Effector memory CD4-positive, alpha-beta T cell (primary cell): Measurements from ENCODE around the gene ZNF892.

Experiments used
- DNase-seq, 3 donors: peaks; one replicate each; pipeline ENCODE4 v3.0.0-alpha.2; 2020
- H3K27ac ChIP-seq: 2 replicates; pipeline ENCODE4 v1.7.0; 2013; ENCODE audit warnings: mild to moderate bottlenecking, low read length, moderate library complexity; ENCODE audit not compliant: insufficient read depth, poor library complexity, severe bottlenecking
- H3K27me3 ChIP-seq: replicated peaks from 2 replicates; pipeline ENCODE4 v1.7.0; 2013; ENCODE audit warnings: mild to moderate bottlenecking, low read length; ENCODE audit not compliant: insufficient read depth, control insufficient read depth, poor library complexity, severe bottlenecking
- H3K36me3 ChIP-seq: 2 replicates; pipeline ENCODE4 v1.7.0; 2013; ENCODE audit warnings: mild to moderate bottlenecking, low read length, moderate library complexity; ENCODE audit not compliant: control insufficient read depth, insufficient read depth
- H3K4me1 ChIP-seq: 2 replicates; pipeline ENCODE4 v1.7.0; 2013; ENCODE audit warnings: low read length, mild to moderate bottlenecking; ENCODE audit not compliant: control insufficient read depth, insufficient read depth, poor library complexity, severe bottlenecking
- H3K4me3 ChIP-seq: 2 replicates; pipeline ENCODE4 v1.7.0; 2013; ENCODE audit warnings: low read length, low read depth, mild to moderate bottlenecking; ENCODE audit not compliant: insufficient read depth, poor library complexity, severe bottlenecking
- H3K9me3 ChIP-seq: 2 replicates; pipeline ENCODE4 v1.7.0; 2013; ENCODE audit warnings: mild to moderate bottlenecking, low read length, moderate library complexity; ENCODE audit not compliant: control insufficient read depth

The ZNF892 gene

DNA sequence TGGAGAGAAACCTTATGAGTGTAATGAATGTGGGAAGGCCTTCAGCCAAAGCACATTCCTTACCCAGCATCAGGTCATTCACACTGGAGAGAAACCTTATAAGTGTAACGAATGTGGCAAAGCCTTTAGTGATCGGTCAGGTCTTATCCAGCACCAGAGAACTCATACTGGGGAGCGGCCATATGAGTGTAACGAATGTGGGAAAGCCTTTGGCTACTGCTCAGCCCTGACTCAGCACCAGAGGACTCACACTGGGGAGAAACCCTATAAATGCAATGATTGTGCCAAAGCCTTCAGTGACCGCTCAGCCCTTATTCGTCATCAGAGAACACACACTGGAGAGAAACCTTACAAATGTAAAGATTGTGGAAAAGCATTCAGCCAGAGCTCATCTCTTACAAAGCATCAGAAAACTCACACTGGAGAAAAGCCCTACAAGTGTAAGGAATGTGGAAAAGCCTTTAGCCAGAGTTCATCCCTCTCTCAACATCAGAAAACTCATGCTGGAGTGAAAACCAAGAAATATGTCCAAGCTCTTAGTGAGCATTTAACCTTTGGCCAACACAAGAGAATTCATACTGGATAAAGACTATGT lies 7.8 kb downstream of the ZNF892 start:
- Histone ChIP-seq H3K27me3 (no peaks in the 10 kb centered on the region), H3K4me3 (no peak overlapping the region), H3K9me3 (peaks cover 57% of the 10 kb centered on the region), H3K27ac (no peak overlapping the region), H3K4me1 (no peaks in the 10 kb centered on the region), H3K36me3 (peaks cover 44% of the 10 kb centered on the region)
- no peak for DNase-seq

DNA sequence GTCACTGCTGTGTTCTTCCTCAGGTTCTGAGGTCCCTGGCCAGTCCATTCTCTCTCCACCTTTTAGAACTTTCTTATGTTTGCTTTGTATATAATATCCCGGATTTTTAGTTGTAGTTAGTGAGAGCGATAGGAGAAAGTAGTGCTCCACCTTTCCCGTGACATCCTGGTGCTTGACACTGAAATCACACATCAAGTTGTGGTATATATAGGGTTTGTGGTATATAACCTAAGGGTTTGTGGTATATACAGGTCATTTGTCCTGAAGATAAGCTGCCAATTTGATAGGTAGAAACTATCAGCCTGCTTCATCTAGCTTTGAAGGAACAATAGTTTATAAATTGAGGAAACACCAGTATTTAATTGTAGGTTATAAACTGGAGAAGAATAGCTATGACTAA lies 13.1 kb downstream of the ZNF892 start:
- peaks cover 50% of the 10 kb centered on the region for H3K9me3 ChIP-seq
- no peak for DNase-seq
- H3K27ac ChIP-seq = no peak overlapping the region
- H3K4me3 ChIP-seq = no peak overlapping the region
- no peaks in the 10 kb centered on the region for H3K4me1 ChIP-seq
- no peaks in the 10 kb centered on the region for H3K27me3 ChIP-seq
- H3K36me3 ChIP-seq = no peaks in the 10 kb centered on the region

DNA sequence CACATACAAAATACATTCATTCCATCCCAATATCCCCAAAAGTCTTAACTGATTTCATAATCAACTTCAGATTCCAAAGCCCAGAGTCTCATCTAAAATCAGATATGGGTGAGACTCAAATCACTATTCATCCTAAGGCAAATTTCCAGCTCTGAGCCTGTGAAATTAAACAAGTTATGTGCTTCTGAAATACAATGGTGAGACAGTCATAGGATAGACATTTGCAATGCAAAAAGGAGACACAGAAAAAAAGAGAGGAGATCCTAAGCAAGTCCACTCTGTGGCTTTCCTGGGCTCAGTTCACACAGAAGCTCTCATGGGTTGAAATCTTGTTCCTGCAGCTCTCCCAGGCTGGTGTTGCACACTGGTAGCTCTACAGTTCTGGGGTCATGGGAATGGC lies 18.3 kb downstream of the ZNF892 start:
- Histone ChIP-seq H3K36me3 (no peaks in the 10 kb centered on the region), H3K27ac (no peak overlapping the region), H3K9me3 (peaks cover 27% of the 10 kb centered on the region), H3K4me1 (no peaks in the 10 kb centered on the region), H3K4me3 (no peak overlapping the region), H3K27me3 (no peaks in the 10 kb centered on the region)
- DNase-seq = no peak

DNA sequence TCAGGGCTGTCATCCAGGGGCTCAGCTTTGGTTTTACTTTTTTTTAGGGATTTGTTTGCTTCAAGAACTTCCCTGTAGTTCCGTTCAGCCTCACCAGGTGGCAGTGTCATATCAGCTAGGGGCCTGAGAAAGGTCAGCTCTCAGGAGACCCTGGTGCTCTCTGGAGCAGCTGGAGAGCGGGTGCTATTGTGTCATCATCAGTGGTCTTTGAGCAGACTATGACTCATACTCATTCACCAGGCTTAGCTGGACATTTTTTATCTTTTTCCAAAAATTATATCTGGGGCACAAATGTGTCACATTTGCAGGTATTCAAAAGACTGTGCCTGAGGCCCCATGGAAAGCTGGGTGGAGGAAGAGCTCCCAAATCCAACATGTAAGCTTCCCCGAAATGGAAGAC lies 24.4 kb downstream of the ZNF892 start:
- H3K36me3 ChIP-seq = no peaks in the 10 kb centered on the region
- no peak overlapping the region for H3K4me3 ChIP-seq
- DNase-seq = no peak
- no peaks in the 10 kb centered on the region for H3K27me3 ChIP-seq
- no peaks in the 10 kb centered on the region for H3K4me1 ChIP-seq
- peaks cover 15% of the 10 kb centered on the region for H3K9me3 ChIP-seq
- H3K27ac ChIP-seq = no peak overlapping the region

DNA sequence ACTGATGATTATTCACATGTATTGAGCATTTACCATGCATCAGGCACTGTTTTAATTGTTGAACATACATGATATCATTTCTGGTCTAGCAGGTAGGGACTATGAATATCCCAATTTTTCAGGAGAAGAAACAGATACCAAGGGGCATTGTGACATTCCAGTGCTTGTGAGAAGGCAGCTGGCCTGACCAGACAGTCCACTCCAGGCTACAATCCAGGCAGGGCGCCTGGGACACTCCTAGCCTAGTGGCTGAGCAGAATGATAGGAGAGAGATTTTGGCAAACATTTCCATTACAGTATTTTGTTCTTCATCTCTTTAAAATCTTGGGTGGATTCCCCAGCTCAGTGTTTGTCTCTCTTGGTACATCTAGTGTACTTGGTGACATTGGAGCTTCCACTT lies 24.9 kb downstream of the ZNF892 start:
- Histone ChIP-seq H3K27me3 (no peaks in the 10 kb centered on the region), H3K9me3 (peaks cover 15% of the 10 kb centered on the region), H3K4me3 (no peak overlapping the region), H3K27ac (no peak overlapping the region), H3K4me1 (no peaks in the 10 kb centered on the region), H3K36me3 (no peaks in the 10 kb centered on the region)
- no peak for DNase-seq

DNA sequence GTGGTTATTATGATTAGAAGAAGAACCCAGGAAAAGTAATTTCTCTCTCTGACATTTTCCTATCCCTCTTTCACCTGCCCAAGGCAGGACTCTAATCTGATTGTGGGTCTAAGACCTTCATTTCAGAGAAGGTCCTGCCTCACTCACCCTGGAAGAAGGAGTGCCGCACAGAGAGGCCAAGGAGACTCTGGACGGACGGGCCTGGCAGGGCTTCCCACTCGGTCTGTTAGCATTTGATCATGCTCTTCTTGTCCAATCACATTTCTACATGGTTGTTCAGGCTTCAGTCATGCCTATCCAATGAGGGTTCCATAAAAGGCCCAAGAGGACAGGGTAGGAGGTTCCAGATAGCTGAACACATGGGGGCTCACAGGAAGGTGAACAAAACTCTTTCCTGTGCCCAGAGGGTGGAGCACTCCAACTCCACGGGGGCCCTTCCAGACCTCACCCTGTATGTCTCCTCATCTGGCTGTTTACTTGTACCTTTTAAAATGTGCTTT lies 27.0 kb downstream of the ZNF892 start:
- Histone ChIP-seq H3K4me1 (no peaks in the 10 kb centered on the region), H3K9me3 (peaks cover 10% of the 10 kb centered on the region), H3K27me3 (no peaks in the 10 kb centered on the region), H3K4me3 (no peak overlapping the region), H3K27ac (no peak overlapping the region), H3K36me3 (no peaks in the 10 kb centered on the region)
- DNase-seq = no peak

DNA sequence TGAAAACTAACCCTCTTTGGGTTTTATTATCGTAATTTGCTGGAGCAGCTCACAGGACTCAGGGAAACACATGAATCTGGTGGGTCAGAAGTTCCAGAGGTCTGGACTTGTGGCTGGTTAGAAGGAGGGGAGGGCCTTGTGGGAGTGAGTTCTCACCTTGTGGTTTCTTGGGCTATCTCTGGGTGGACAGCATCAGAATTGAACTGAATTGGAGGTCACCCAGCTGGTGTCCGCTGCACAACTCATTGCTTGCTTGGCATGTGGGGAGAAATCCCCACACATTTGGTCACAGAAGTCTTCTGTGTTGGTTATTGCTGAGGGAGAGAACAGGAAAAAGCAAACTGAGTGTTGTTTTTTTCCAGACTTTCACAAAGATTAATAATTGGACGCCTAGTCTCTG lies 27.5 kb downstream of the ZNF892 start:
- no peaks in the 10 kb centered on the region for H3K27me3 ChIP-seq
- DNase-seq = no peak
- H3K36me3 ChIP-seq = no peaks in the 10 kb centered on the region
- no peak overlapping the region for H3K4me3 ChIP-seq
- H3K4me1 ChIP-seq = no peaks in the 10 kb centered on the region
- H3K9me3 ChIP-seq = peaks cover 10% of the 10 kb centered on the region
- H3K27ac ChIP-seq = no peak overlapping the region

DNA sequence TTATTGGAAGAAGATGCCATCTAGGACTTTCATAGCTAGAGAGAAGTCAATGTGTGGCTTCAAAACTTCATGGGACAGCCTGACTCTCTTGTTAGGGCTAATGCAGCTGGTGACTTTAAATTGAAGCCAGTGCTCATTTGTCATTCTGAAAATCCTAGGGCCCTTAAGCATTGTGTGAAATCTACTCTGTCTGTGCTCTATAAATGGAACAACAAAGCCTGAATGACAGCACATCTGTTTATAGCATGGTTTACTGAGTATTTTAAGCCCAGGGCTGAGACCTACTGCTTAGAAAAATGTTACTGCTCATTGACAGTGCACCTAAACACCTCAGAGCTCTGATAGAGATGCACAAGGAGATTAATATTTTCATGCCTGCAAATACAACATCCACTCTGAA lies 30.8 kb downstream of the ZNF892 start:
- no peak for DNase-seq
- Histone ChIP-seq H3K4me1 (no peaks in the 10 kb centered on the region), H3K27ac (no peak overlapping the region), H3K36me3 (no peaks in the 10 kb centered on the region), H3K4me3 (no peak overlapping the region), H3K27me3 (no peaks in the 10 kb centered on the region), H3K9me3 (peaks cover 9% of the 10 kb centered on the region)

DNA sequence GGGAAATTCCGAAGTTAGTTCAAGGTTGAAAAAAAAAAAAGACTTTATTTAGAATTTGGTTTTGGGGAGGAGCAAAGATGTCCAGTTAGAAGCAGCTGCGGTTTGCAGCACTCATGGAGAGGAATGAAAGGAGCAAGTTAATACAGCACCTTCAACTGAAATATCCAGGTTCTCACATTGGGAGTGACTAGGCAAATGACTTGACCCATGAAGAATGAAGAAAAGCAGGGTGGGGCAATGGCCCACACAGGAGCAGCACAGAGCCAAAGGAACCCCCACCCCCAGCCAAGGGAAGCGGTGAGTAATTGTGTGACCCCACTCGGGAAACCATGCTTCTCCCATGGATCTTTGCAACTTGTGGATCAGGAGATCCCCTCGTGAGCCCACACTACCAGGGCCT lies 32.8 kb downstream of the ZNF892 start:
- peaks cover 3% of the 10 kb centered on the region for H3K9me3 ChIP-seq
- H3K36me3 ChIP-seq = no peaks in the 10 kb centered on the region
- no peak overlapping the region for H3K4me3 ChIP-seq
- H3K4me1 ChIP-seq = no peaks in the 10 kb centered on the region
- no peak overlapping the region for H3K27ac ChIP-seq
- H3K27me3 ChIP-seq = no peaks in the 10 kb centered on the region
- no peak for DNase-seq

DNA sequence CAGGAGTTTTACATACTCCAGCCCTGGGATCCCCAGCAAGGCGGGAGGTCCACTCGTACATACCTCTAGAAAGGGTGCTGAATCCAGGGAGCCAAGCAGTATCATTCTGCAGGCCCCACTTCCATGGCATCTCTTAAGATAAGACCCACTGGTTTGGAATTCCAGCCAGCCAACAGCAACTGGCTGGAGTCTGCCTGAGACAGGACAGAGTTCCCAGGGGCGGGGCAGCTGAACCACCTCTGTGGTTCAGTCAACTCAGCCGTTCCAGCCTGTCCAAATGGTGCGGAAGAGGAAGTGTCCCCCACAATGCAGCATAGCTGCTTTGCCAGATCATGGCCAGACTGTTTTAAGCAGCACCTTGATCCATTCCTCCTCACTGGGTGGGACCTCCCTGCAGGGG lies 33.2 kb downstream of the ZNF892 start:
- no peak overlapping the region for H3K4me3 ChIP-seq
- no peak overlapping the region for H3K27ac ChIP-seq
- H3K4me1 ChIP-seq = no peaks in the 10 kb centered on the region
- H3K27me3 ChIP-seq = no peaks in the 10 kb centered on the region
- no peak for DNase-seq
- no peaks in the 10 kb centered on the region for H3K36me3 ChIP-seq
- H3K9me3 ChIP-seq = peaks cover 3% of the 10 kb centered on the region
